MM.1S (cell line): ENCODE data around the gene AMIGO3.

Source experiments
- DNase-seq: peaks from one replicate; pipeline ENCODE4 v3.0.0-alpha.2; 2015
- H2AFZ ChIP-seq: fragments of 300-600 bp; sonication (generic); 2 replicates; pipeline ENCODE4 v1.6.0; 2016; ENCODE audit warnings: antibody characterized with exemption, low read length
- H3F3A ChIP-seq: fragments of 300-600 bp; sonication (generic); 2 replicates; pipeline ENCODE4 v1.6.1; 2016; ENCODE audit warnings: mild to moderate bottlenecking, antibody characterized with exemption, low read length, moderate library complexity, mixed read lengths; ENCODE audit not compliant: insufficient read depth
- H3K27ac ChIP-seq: fragments of 300-600 bp; sonication (generic); 2 replicates; pipeline ENCODE4 v1.5.1; 2016; ENCODE audit warnings: mild to moderate bottlenecking, low read length
- H3K27me3 ChIP-seq: fragments of 300-600 bp; sonication (generic); replicated peaks from 2 replicates; pipeline ENCODE4 v1.6.0; 2016; ENCODE audit warnings: low read length; ENCODE audit not compliant: insufficient read depth
- H3K36me3 ChIP-seq: fragments of 300-600 bp; sonication (generic); replicated peaks from 2 replicates; pipeline ENCODE4 v1.6.1; 2016; ENCODE audit warnings: mild to moderate bottlenecking, low read length, mixed read lengths; ENCODE audit not compliant: insufficient read depth
- H3K4me1 ChIP-seq: fragments of 300-600 bp; sonication (generic); 2 replicates; pipeline ENCODE4 v1.6.1; 2016; ENCODE audit warnings: low read length, mixed read lengths
- H3K4me2 ChIP-seq: fragments of 300-600 bp; sonication (generic); 2 replicates; pipeline ENCODE4 v1.6.0; 2016; ENCODE audit warnings: low read depth, low read length
- H3K4me3 ChIP-seq: fragments of 300-600 bp; sonication (generic); 2 replicates; pipeline ENCODE4 v1.5.1; 2016; ENCODE audit warnings: low read length, mixed read lengths
- H3K79me2 ChIP-seq: fragments of 300-600 bp; sonication (generic); 2 replicates; pipeline ENCODE4 v1.6.1; 2016; ENCODE audit warnings: mixed run types, low read length, mixed read lengths
- H3K9ac ChIP-seq: fragments of 300-600 bp; sonication (generic); 2 replicates; pipeline ENCODE4 v1.6.1; 2016; ENCODE audit warnings: low read length, mixed read lengths
- H3K9me2 ChIP-seq: fragments of 300-600 bp; sonication (generic); replicated peaks from 2 replicates; pipeline ENCODE4 v1.6.1; 2016; ENCODE audit warnings: mild to moderate bottlenecking, low read length, mixed read lengths; ENCODE audit not compliant: insufficient read depth
- H3K9me3 ChIP-seq: fragments of 300-600 bp; sonication (generic); replicated peaks from 2 replicates; pipeline ENCODE4 v1.6.1; 2016; ENCODE audit warnings: mild to moderate bottlenecking, low read length, mixed read lengths; ENCODE audit not compliant: insufficient read depth
- H4K20me1 ChIP-seq: fragments of 300-600 bp; sonication (generic); 2 replicates; pipeline ENCODE4 v1.6.1; 2016; ENCODE audit warnings: mild to moderate bottlenecking, low read length, moderate library complexity, mixed read lengths; ENCODE audit not compliant: insufficient read depth
- EZH2 ChIP-seq: fragments of 300-600 bp; sonication (generic); optimal IDR thresholded peaks from 2 replicates; pipeline ENCODE3; 2017; ENCODE audit warnings: low read depth, mild to moderate bottlenecking, antibody characterized with exemption, low read length, mixed read lengths
- EZH2phosphoT487 ChIP-seq: fragments of 300-600 bp; sonication (generic); IDR thresholded peaks from 2 replicates; pipeline ENCODE4 v1.6.1; 2018; ENCODE audit warnings: antibody characterized with exemption, low read length
- TF ChIP-seq, protein P1 (sequence below): fragments of 300-600 bp; sonication (generic); IDR thresholded peaks from 2 replicates; pipeline ENCODE4 v1.5.1; 2016; ENCODE audit warnings: antibody characterized with exemption, low read length, mixed read lengths

The AMIGO3 gene

GRCh38 chr3:49716691-49717210, 2.7 kb downstream of the AMIGO3 start:
- Histone ChIP-seq H3F3A (no peaks in the 10 kb centered on the region), H3K79me2 (peaks cover 9% of the 10 kb centered on the region), H3K27ac (no peak overlapping the region), H3K27me3 (no peaks in the 10 kb centered on the region), H2AFZ (no peak overlapping the region), H3K9me2 (no peaks in the 10 kb centered on the region), H3K4me1 (no peaks in the 10 kb centered on the region), H3K36me3 (no peaks in the 10 kb centered on the region), H3K4me2 (no peak overlapping the region), H3K9me3 (no peaks in the 10 kb centered on the region), H3K4me3 (no peak overlapping the region), H3K9ac (no peak overlapping the region), H4K20me1 (no peaks in the 10 kb centered on the region)
- TF ChIP-seq, protein P1, sequence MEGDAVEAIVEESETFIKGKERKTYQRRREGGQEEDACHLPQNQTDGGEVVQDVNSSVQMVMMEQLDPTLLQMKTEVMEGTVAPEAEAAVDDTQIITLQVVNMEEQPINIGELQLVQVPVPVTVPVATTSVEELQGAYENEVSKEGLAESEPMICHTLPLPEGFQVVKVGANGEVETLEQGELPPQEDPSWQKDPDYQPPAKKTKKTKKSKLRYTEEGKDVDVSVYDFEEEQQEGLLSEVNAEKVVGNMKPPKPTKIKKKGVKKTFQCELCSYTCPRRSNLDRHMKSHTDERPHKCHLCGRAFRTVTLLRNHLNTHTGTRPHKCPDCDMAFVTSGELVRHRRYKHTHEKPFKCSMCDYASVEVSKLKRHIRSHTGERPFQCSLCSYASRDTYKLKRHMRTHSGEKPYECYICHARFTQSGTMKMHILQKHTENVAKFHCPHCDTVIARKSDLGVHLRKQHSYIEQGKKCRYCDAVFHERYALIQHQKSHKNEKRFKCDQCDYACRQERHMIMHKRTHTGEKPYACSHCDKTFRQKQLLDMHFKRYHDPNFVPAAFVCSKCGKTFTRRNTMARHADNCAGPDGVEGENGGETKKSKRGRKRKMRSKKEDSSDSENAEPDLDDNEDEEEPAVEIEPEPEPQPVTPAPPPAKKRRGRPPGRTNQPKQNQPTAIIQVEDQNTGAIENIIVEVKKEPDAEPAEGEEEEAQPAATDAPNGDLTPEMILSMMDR, result no peak
- TF ChIP-seq EZH2 (no peak), EZH2phosphoT487 (no peak)
- no peak for DNase-seq

DNA sequence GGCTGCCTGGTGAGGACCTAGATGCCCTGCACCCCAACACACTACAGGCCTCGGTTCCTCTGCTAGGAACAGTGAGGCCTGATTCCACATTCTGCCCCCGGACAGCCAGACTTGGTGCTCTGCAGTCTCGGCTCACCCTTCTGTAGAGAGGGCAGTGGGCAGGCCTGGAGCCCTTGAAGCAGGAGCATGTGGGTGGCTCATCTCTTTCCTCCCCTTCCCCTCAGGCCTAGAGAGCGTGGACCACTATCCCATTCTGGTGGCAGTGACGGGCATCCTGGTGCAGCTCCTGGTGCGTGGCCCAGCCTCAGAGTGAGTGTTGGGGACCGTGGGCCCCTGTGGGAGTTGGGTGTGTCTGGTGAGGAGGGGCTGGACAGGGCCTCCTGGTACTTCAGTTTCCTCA, 3.3 kb downstream of the AMIGO3 start:
- Histone ChIP-seq H3K9me2 (no peaks in the 10 kb centered on the region), H3K9me3 (no peaks in the 10 kb centered on the region), H2AFZ (no peak overlapping the region)

DNA sequence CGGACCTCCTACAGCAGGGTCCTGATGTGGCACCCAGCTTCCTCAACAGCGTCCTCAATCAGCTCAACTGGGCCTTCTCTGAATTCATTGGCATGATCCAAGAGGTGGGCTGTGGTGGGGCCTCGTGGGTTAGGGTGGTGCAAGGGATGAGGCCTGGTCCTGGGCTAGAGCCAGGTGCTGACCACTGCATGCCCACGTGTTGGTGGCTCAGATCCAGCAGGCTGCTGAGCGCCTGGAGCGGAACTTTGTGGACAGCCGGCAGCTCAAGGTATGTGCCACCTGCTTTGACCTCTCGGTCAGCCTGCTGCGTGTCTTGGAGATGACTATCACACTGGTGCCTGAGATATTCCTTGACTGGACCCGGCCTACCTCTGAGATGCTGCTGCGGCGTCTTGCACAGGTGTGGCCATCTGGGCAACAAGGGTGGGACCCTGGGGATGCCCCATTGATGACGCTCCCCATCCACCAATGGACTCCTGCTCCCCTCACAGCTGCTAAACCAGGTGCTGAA, 3.8 kb downstream of the AMIGO3 start:
- Histone ChIP-seq H3K9me3 (no peaks in the 10 kb centered on the region), H3K4me3 (no peak overlapping the region), H4K20me1 (no peaks in the 10 kb centered on the region), H3K9me2 (no peaks in the 10 kb centered on the region), H3K36me3 (no peaks in the 10 kb centered on the region), H2AFZ (no peak overlapping the region), H3K27ac (no peak overlapping the region), H3K4me2 (no peak overlapping the region), H3K79me2 (no peaks in the 10 kb centered on the region; the same call in 1 of the 2 replicates), H3K4me1 (no peaks in the 10 kb centered on the region), H3K27me3 (no peaks in the 10 kb centered on the region), H3K9ac (no peak overlapping the region), H3F3A (no peaks in the 10 kb centered on the region)
- DNase-seq, result no peak
- no peak for TF ChIP-seq EZH2phosphoT487
- TF ChIP-seq EZH2, result no peak
- TF ChIP-seq, protein P1, result no peak

More for the DNA sequence above, 3.3 kb downstream of the AMIGO3 start:
- Histone ChIP-seq H3K4me2 (no peak overlapping the region), H3K27ac (no peak overlapping the region), H3F3A (no peaks in the 10 kb centered on the region), H3K4me3 (no peak overlapping the region), H4K20me1 (no peaks in the 10 kb centered on the region), H3K9ac (no peak overlapping the region), H3K79me2 (peaks cover 3% of the 10 kb centered on the region; the same call in 1 of the 2 replicates), H3K27me3 (no peaks in the 10 kb centered on the region), H3K36me3 (no peaks in the 10 kb centered on the region), H3K4me1 (no peaks in the 10 kb centered on the region)
- TF ChIP-seq EZH2phosphoT487, result no peak
- TF ChIP-seq EZH2, result no peak
- TF ChIP-seq, protein P1, result no peak
- DNase-seq, result no peak
